Fibroblast of skin of right quadriceps (primary cell): ENCODE measurements around the gene SORD.

ENCODE experiments used
- DNase-seq: peaks from one replicate; pipeline ENCODE4 v3.0.0-alpha.2; 2013

Gene SORD

GRCh38 chr15:45118131-45118588, 95.2 kb downstream of the SORD start:
- peak; percentile 87 for DNase-seq

GRCh38 chr15:45118996-45119395, 96.0 kb downstream of the SORD start:
- no peak for DNase-seq

GRCh38 chr15:45120081-45120972, 97.3 kb downstream of the SORD start:
- no peak for DNase-seq

GRCh38 chr15:45121020-45121419, 98.0 kb downstream of the SORD start:
- no peak for DNase-seq

- DNase-seq = peak; percentile 86
Measured at GRCh38 chr15:45121706-45122417, 98.9 kb downstream of the SORD start.

GRCh38 chr15:45122719-45123118, 99.7 kb downstream of the SORD start:
- DNase-seq = no peak

GRCh38 chr15:45123397-45123796, 100.4 kb downstream of the SORD start:
- no peak for DNase-seq

- DNase-seq = peak; percentile 12
Measured at GRCh38 chr15:45126535-45127158, 103.7 kb downstream of the SORD start.
